HG03025 (cell line): ENCODE results near the gene C11orf42.

ENCODE experiments used
- ATAC-seq: cut with Tn5 transposase; IDR thresholded peaks from one replicate; pipeline ENCODE4 v1.9.1; 2021; ENCODE audit warnings: mild to moderate bottlenecking, moderate library complexity; ENCODE audit not compliant: unreplicated experiment, low FRiP score

Gene C11orf42

GRCh38 chr11:6205366-6205765 lies at the start of gene C11orf42:
TSS of gene C11orf42 (plus strand) at chr11:6205557. CDS start at chr11:6205616, 59 bp downstream.
- no peak for ATAC-seq

- no peak for ATAC-seq
These were observed 48.6 kb upstream of the C11orf42 start for GRCh38 chr11:6156628-6157359.

- no peak for ATAC-seq
These were observed 35.1 kb upstream of the C11orf42 start, which contains the start of gene OR52B2 for GRCh38 chr11:6170226-6170625. TSS of gene OR52B2 (minus strand) at chr11:6170326. CDS start at chr11:6170326, 0 bp downstream.

- no peak for ATAC-seq
These were observed 29.9 kb upstream of the C11orf42 start for GRCh38 chr11:6175440-6175839.

- ATAC-seq = no peak
These were observed 13.6 kb upstream of the C11orf42 start for GRCh38 chr11:6191742-6192141.

- no peak for ATAC-seq
These were observed 11.2 kb upstream of the C11orf42 start for GRCh38 chr11:6194065-6194581.

- no peak for ATAC-seq
These were observed 9.0 kb upstream of the C11orf42 start for GRCh38 chr11:6196396-6196795.

- ATAC-seq = no peak
These were observed 7.7 kb upstream of the C11orf42 start for GRCh38 chr11:6197466-6198200.

GRCh38 chr11:6199174-6199810 lies 6.1 kb upstream of the C11orf42 start, which contains the start of gene OR52W1:
TSS of gene OR52W1 (plus strand) at chr11:6199224. CDS start at chr11:6199224, 0 bp downstream.
- ATAC-seq = no peak

GRCh38 chr11:6200975-6201374 lies 4.4 kb upstream of the C11orf42 start:
- ATAC-seq = no peak

GRCh38 chr11:6201481-6201880 lies 3.9 kb upstream of the C11orf42 start:
- ATAC-seq = no peak

- ATAC-seq = no peak
These were observed 3.3 kb upstream of the C11orf42 start for GRCh38 chr11:6202041-6202440.

GRCh38 chr11:6203327-6203726 lies 2.0 kb upstream of the C11orf42 start:
- no peak for ATAC-seq

- ATAC-seq = no peak
These were observed 651 bp upstream of the C11orf42 start for GRCh38 chr11:6204706-6205105.

- no peak for ATAC-seq
These were observed 1.3 kb downstream of the C11orf42 start for GRCh38 chr11:6206456-6207180.

- ATAC-seq = no peak
These were observed 4.4 kb downstream of the C11orf42 start for GRCh38 chr11:6209801-6210200.

- no peak for ATAC-seq
These were observed 5.1 kb downstream of the C11orf42 start for GRCh38 chr11:6210274-6210955.

GRCh38 chr11:6214530-6214929 lies 9.2 kb downstream of the C11orf42 start:
- ATAC-seq = no peak

- ATAC-seq = no peak
These were observed 11.1 kb downstream of the C11orf42 start for GRCh38 chr11:6216501-6216900.

GRCh38 chr11:6217722-6218121 lies 12.4 kb downstream of the C11orf42 start:
- no peak for ATAC-seq
